Gastroesophageal sphincter (tissue), 3 donors: ENCODE measurements around the gene ELL2.

Experiments
- CTCF ChIP-seq, 4 experiments: fragments of 200-600 bp in 2 of 4; fragments of 450-650 bp in 2 of 4; sonication (generic) in 1 of 4; IDR thresholded peaks; one replicate each; pipeline ENCODE4 v1.5.1; 2017 to 2019; ENCODE audit warnings: antibody characterized with exemption in 4 of 4, mild to moderate bottlenecking in 2 of 4, moderate library complexity in 2 of 4
- EP300 ChIP-seq: sonication (generic); formaldehyde crosslinking; IDR thresholded peaks from one replicate; pipeline ENCODE4 v1.6.1; 2017; ENCODE audit warnings: antibody characterized with exemption, mild to moderate bottlenecking
- POLR2A ChIP-seq, 2 donors: fragments of 450-650 bp; IDR thresholded peaks; one replicate each; pipeline ENCODE4 v1.6.1; 2017; ENCODE audit warnings: antibody characterized with exemption in 2 of 2, mild to moderate bottlenecking in 2 of 2, moderate library complexity in 1 of 2
- POLR2AphosphoS5 ChIP-seq: sonication (generic); formaldehyde crosslinking; IDR thresholded peaks from one replicate; pipeline ENCODE4 v1.6.1; 2017; ENCODE audit warnings: antibody characterized with exemption

GRCh38 chr5:95858661-95859595 lies 102.7 kb downstream of the ELL2 start:
- TF ChIP-seq CTCF (IDR thresholded peaks at IDR 0.05) (peak; percentile 97 to 100 (median 98)), POLR2A (IDR thresholded peaks at IDR 0.05) (no peak), EP300 (peak; percentile 14), POLR2AphosphoS5 (peak; percentile 97)
